Measurements from ENCODE around the gene DXO.

Gene DXO

DNA sequence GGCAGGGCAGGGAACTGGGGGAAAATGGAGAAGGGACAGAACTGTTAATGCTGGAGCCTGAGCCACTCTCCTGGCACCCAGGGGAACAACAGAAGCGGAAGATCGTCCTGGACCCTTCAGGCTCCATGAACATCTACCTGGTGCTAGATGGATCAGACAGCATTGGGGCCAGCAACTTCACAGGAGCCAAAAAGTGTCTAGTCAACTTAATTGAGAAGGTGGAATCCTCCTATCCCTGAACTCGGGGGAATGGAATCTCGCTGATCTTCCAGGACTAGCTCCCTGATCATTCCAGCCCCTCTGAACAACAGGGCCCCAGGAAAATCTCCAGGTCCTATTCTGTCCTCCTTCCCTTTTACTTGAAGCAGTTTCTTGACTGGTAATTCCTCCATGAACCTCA lies 24.1 kb downstream of the DXO start:
- Histone ChIP-seq H3K27me3 (ENCODE audit: insufficient read depth, low read length, poor library complexity) (peaks cover 4% of the 10 kb centered on the region), H3K79me2 (ENCODE audit: insufficient read depth, low read length) (no peaks in the 10 kb centered on the region), H4K20me1 (ENCODE audit: insufficient read depth, low read length) (no peaks in the 10 kb centered on the region; the same call in 1 of the 2 replicates), H3K4me1 (ENCODE audit: insufficient read depth, low read length) (no peaks in the 10 kb centered on the region), H3K9me3 (ENCODE audit: insufficient read depth, low read length, severe bottlenecking) (no peaks in the 10 kb centered on the region), H3K4me3 (ENCODE audit: low read depth in 1 of 2, low read length in 2 of 2) (no peak overlapping the region), H3K9ac (ENCODE audit: low read depth, low read length) (no peak overlapping the region), H3K4me2 (ENCODE audit: insufficient read depth, low read length) (no peak overlapping the region), H2AFZ (ENCODE audit: low read depth, low read length) (no peak overlapping the region), H3K27ac (ENCODE audit: low read length) (no peak overlapping the region), H3K36me3 (ENCODE audit: insufficient read depth, low read length) (peaks cover 15% of the 10 kb centered on the region)
- DNase-seq (no peak), ATAC-seq (ENCODE audit: insufficient read depth, low read depth) (no peak)
- no peak for TF ChIP-seq EZH2 (IDR thresholded peaks at IDR 0.05; ENCODE audit: borderline replicate concordance, low read depth, low read length, severe bottlenecking)
- TF ChIP-seq, protein P1, sequence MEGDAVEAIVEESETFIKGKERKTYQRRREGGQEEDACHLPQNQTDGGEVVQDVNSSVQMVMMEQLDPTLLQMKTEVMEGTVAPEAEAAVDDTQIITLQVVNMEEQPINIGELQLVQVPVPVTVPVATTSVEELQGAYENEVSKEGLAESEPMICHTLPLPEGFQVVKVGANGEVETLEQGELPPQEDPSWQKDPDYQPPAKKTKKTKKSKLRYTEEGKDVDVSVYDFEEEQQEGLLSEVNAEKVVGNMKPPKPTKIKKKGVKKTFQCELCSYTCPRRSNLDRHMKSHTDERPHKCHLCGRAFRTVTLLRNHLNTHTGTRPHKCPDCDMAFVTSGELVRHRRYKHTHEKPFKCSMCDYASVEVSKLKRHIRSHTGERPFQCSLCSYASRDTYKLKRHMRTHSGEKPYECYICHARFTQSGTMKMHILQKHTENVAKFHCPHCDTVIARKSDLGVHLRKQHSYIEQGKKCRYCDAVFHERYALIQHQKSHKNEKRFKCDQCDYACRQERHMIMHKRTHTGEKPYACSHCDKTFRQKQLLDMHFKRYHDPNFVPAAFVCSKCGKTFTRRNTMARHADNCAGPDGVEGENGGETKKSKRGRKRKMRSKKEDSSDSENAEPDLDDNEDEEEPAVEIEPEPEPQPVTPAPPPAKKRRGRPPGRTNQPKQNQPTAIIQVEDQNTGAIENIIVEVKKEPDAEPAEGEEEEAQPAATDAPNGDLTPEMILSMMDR (IDR thresholded peaks at IDR 0.05; ENCODE audit: borderline replicate concordance, extremely low read depth, low read length, poor library complexity, severe bottlenecking) = no peak

DNA sequence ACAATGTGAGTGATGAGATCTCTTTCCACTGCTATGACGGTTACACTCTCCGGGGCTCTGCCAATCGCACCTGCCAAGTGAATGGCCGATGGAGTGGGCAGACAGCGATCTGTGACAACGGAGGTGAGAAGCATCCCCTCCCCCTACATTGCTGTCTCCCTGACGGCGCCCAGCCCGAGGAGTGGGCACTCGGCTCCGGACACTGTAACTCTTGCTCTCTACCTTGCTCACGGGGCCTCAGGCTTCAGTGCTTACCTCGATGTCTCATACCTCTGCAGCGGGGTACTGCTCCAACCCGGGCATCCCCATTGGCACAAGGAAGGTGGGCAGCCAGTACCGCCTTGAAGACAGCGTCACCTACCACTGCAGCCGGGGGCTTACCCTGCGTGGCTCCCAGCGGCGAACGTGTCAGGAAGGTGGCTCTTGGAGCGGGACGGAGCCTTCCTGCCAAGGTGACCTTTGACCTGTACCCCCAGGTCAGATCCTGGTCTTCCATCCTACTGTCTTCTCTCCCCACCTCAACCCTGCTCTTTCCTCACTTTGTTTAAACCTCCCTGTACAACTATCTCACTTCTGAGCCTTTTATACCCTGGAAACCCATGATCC lies 24.8 kb downstream of the DXO start:
- Histone ChIP-seq H3K4me1 (ENCODE audit: insufficient read depth, low read length) (no peaks in the 10 kb centered on the region), H3K9me3 (ENCODE audit: insufficient read depth, low read length, severe bottlenecking) (no peaks in the 10 kb centered on the region), H2AFZ (ENCODE audit: low read depth, low read length) (no peak overlapping the region), H3K79me2 (ENCODE audit: insufficient read depth, low read length) (no peaks in the 10 kb centered on the region), H3K27ac (ENCODE audit: low read length) (no peak overlapping the region), H3K27me3 (ENCODE audit: insufficient read depth, low read length, poor library complexity) (peaks cover 10% of the 10 kb centered on the region), H3K4me3 (ENCODE audit: low read depth in 1 of 2, low read length in 2 of 2) (no peak overlapping the region), H4K20me1 (ENCODE audit: insufficient read depth, low read length) (no peaks in the 10 kb centered on the region; the same call in 1 of the 2 replicates), H3K36me3 (ENCODE audit: insufficient read depth, low read length) (peaks cover 8% of the 10 kb centered on the region), H3K9ac (ENCODE audit: low read depth, low read length) (no peak overlapping the region), H3K4me2 (ENCODE audit: insufficient read depth, low read length) (no peak overlapping the region)
- no peak for TF ChIP-seq EZH2 (IDR thresholded peaks at IDR 0.05; ENCODE audit: borderline replicate concordance, low read depth, low read length, severe bottlenecking)
- TF ChIP-seq, protein P1 (IDR thresholded peaks at IDR 0.05; ENCODE audit: borderline replicate concordance, extremely low read depth, low read length, poor library complexity, severe bottlenecking) = no peak
- no peak for ATAC-seq (ENCODE audit: insufficient read depth, low read depth)
- DNase-seq = no peak

DNA sequence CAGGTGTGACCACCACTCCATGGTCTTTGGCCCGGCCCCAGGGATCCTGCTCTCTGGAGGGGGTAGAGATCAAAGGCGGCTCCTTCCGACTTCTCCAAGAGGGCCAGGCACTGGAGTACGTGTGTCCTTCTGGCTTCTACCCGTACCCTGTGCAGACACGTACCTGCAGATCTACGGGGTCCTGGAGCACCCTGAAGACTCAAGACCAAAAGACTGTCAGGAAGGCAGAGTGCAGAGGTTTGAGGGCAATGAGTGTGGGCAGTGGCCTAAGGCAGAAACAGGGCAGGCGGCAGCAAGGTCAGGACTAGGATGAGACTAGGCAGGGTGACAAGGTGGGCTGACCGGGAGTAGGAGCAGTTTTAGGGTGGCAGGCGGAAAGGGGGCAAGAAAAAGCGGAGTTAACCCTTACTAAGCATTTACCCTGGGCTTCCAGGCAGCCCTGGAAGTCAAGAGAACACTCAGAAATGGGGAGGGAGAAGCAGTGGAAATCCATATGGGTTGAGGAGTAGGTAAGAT lies 25.5 kb downstream of the DXO start:
- Histone ChIP-seq H3K27me3 (ENCODE audit: insufficient read depth, low read length, poor library complexity) (peaks cover 10% of the 10 kb centered on the region), H3K4me1 (ENCODE audit: insufficient read depth, low read length) (no peaks in the 10 kb centered on the region), H3K27ac (ENCODE audit: low read length) (no peak overlapping the region), H4K20me1 (ENCODE audit: insufficient read depth, low read length) (no peaks in the 10 kb centered on the region; the same call in 1 of the 2 replicates), H2AFZ (ENCODE audit: low read depth, low read length) (no peak overlapping the region), H3K9ac (ENCODE audit: low read depth, low read length) (no peak overlapping the region), H3K4me3 (ENCODE audit: low read depth in 1 of 2, low read length in 2 of 2) (no peak overlapping the region), H3K9me3 (ENCODE audit: insufficient read depth, low read length, severe bottlenecking) (no peaks in the 10 kb centered on the region), H3K36me3 (ENCODE audit: insufficient read depth, low read length) (peaks cover under 1% of the 10 kb centered on the region; the same call in 1 of the 2 replicates), H3K79me2 (ENCODE audit: insufficient read depth, low read length) (no peaks in the 10 kb centered on the region), H3K4me2 (ENCODE audit: insufficient read depth, low read length) (no peak overlapping the region)
- TF ChIP-seq EZH2 (IDR thresholded peaks at IDR 0.05; ENCODE audit: borderline replicate concordance, low read depth, low read length, severe bottlenecking) = no peak
- TF ChIP-seq, protein P1 (IDR thresholded peaks at IDR 0.05; ENCODE audit: borderline replicate concordance, extremely low read depth, low read length, poor library complexity, severe bottlenecking) = no peak
- DNase-seq (no peak), ATAC-seq (ENCODE audit: insufficient read depth, low read depth) (no peak)
